GM21515 (cell line): ENCODE results near the gene ZNF555.
"Not testable (repeated sequence)": the region's sequence is repeated elsewhere in the genome, so short reads cannot be mapped to it uniquely, and the experiment has no call there.

Experiments used
- ATAC-seq: cut with Tn5 transposase; IDR thresholded peaks from one replicate; pipeline ENCODE4 v1.9.1; 2021; ENCODE audit not compliant: unreplicated experiment

The ZNF555 gene

GRCh38 chr19:2840794-2841791 is at the start of gene ZNF555:
ZNF555 (plus strand) TSS chr19:2841475; CDS start chr19:2841573, 98 bp downstream.
- peak; percentile 94 for ATAC-seq

GRCh38 chr19:2791876-2792275 is 49.4 kb upstream of the ZNF555 start:
- no peak for ATAC-seq

- ATAC-seq: not testable (repeated sequence)
Measured at GRCh38 chr19:2792666-2793065, 48.6 kb upstream of the ZNF555 start.

- ATAC-seq: no peak
Measured at GRCh38 chr19:2793126-2793525, 48.1 kb upstream of the ZNF555 start.

- no peak for ATAC-seq
Measured at GRCh38 chr19:2793577-2793976, 47.7 kb upstream of the ZNF555 start.

- ATAC-seq: no peak
Measured at GRCh38 chr19:2795827-2796658, 45.2 kb upstream of the ZNF555 start.

- no peak for ATAC-seq
Measured at GRCh38 chr19:2796659-2797266, 44.5 kb upstream of the ZNF555 start.

GRCh38 chr19:2797280-2797679 is 44.0 kb upstream of the ZNF555 start:
- ATAC-seq: no peak

- ATAC-seq: no peak
Measured at GRCh38 chr19:2798158-2798685, 43.1 kb upstream of the ZNF555 start.

GRCh38 chr19:2798733-2799132 is 42.5 kb upstream of the ZNF555 start:
- no peak for ATAC-seq

GRCh38 chr19:2799273-2800020 is 41.8 kb upstream of the ZNF555 start:
- no peak for ATAC-seq

- ATAC-seq: no peak
Measured at GRCh38 chr19:2800506-2800905, 40.8 kb upstream of the ZNF555 start.

- no peak for ATAC-seq
Measured at GRCh38 chr19:2802826-2803225, 38.4 kb upstream of the ZNF555 start.

GRCh38 chr19:2803486-2804155 is 37.7 kb upstream of the ZNF555 start:
- no peak for ATAC-seq

GRCh38 chr19:2804156-2805004 is 36.9 kb upstream of the ZNF555 start:
- ATAC-seq: no peak

GRCh38 chr19:2805261-2805900 is 35.9 kb upstream of the ZNF555 start:
- ATAC-seq: no peak

GRCh38 chr19:2805991-2806649 is 35.2 kb upstream of the ZNF555 start:
- ATAC-seq: no peak
